ENCODE measurements around the gene ZAR1L.
"Not testable (repeated sequence)": the region's sequence is repeated elsewhere in the genome, so short reads cannot be mapped to it uniquely, and the experiment has no call there.

ZAR1L gene

GRCh38 chr13:32315238-32316027, at the start of gene ZAR1L, which contains the start of gene BRCA2:
Gene ZAR1L (minus strand): TSS chr13:32315363. CDS start chr13:32311925, 3,438 bp downstream.
Gene BRCA2 (plus strand): TSS chr13:32315508. CDS start chr13:32316461, 953 bp downstream.
- peak; percentile 96 for DNase-seq

- DNase-seq = peak; percentile 42
Measured at GRCh38 chr13:32362574-32362973, 47.4 kb upstream of the ZAR1L start.

DNA sequence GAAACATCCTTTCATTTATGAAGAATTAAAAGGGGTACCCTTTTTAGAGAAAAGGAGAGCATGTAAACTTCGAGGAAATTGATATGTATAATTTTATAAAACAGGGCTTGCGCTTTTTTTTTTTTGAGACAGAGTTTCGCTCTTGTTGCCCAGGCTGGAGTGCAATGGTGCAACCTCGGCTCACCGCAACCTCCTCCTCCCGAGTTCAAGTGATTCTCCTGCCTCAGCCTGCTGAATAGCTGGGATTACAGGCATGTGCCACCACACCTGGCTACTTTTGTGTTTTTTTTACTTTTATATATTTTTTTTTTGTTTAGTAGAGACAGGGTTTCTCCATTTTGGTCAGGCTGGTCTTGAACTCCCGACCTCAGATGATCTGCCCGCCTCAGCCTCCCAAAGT, 40.8 kb upstream of the ZAR1L start:
- not testable (repeated sequence) for DNase-seq

- no peak for DNase-seq
Measured at GRCh38 chr13:32354040-32354439, 38.9 kb upstream of the ZAR1L start.

- DNase-seq = not testable (repeated sequence)
Measured at GRCh38 chr13:32350839-32351441, 35.8 kb upstream of the ZAR1L start.

- DNase-seq = no peak
Measured at GRCh38 chr13:32347651-32348050, 32.5 kb upstream of the ZAR1L start.

DNA sequence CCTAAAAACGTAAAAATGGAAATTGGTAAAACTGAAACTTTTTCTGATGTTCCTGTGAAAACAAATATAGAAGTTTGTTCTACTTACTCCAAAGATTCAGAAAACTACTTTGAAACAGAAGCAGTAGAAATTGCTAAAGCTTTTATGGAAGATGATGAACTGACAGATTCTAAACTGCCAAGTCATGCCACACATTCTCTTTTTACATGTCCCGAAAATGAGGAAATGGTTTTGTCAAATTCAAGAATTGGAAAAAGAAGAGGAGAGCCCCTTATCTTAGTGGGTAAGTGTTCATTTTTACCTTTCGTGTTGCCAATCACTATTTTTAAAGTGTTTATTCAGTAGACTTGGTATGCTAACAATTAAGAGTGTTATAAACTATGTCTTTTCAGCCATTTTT, 25.8 kb upstream of the ZAR1L start:
- peak; percentile 71 for DNase-seq

DNA sequence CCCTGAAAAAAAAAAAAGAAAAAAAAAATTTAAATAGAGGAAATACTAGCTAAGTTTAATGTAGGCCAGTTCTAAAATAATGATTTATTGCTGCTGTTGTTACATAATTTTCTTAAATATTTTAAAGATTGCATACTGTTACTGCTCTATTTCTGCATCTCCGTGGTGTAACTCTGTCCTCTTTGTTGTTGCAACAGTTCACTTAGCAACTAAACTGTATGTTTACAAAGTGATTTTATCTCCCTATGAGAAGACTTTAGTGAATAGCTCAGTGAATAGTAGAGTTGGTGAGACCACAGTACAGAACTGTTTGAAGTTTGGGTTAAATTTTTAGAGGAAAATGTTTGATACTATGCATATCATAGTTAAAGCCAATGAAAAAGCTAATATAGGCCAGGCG, 19.5 kb upstream of the ZAR1L start:
- peak; percentile 76 for DNase-seq

GRCh38 chr13:32330441-32330840, 15.3 kb upstream of the ZAR1L start:
- DNase-seq = peak; percentile 70

DNA sequence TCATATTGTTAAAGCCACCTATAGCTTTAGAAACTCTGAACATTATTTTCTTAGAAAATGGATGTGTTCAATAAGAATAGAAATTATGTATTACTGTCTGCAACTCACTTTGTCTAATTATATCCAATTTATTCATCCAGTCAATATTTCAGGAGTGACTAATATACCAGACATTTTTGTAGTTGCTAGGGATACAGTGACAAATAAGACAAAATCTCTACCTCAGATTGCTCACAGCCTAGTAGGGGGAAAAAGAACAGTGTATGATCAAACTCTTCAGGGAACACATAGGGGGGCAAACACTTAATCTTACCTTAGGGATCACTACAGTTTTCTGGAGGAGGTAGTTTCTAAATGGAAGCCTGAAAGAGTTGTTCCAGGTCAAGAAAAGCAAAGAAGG, 8.7 kb upstream of the ZAR1L start:
- no peak for DNase-seq

DNA sequence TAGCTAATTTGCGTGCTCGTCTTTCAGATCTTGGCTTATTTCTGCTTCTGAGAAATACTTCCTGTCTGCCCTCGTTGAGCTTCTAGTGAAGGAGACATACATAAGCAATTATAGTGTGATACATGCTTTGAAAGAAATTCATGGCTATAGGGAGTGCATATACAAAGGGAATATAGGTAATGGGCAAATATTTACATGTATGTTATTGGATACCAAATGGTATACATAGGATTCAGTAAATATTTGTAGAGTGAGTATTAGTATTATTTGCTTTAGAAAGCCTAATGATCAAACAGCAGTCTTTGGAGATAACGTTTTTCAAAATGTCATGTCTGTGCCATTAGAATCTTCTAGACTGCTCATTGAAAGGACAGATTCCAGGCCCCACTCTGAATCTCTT, 5.4 kb upstream of the ZAR1L start:
- DNase-seq = no peak

DNA sequence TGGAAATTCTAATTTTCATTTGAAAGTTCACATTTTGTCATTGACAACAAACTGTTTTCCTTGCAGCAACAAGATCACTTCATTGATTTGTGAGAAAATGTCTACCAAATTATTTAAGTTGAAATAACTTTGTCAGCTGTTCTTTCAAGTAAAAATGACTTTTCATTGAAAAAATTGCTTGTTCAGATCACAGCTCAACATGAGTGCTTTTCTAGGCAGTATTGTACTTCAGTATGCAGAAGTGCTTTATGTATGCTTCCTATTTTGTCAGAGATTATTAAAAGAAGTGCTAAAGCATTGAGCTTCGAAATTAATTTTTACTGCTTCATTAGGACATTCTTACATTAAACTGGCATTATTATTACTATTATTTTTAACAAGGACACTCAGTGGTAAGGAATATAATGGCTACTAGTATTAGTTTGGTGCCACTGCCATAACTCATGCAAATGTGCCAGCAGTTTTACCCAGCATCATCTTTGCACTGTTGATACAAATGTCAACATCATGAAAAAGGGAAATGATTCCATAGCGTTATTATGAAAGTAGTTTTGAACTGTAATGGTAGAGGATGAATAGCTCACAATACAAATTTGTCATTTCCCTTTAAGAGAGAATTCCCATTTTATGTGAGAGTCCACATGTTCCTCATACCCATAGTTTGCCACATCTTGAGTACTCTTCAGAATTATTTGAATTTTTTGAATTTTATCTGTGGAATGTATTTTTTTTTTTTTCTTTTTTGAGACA, 2.7 kb upstream of the ZAR1L start:
- peak; percentile 88 for DNase-seq

DNA sequence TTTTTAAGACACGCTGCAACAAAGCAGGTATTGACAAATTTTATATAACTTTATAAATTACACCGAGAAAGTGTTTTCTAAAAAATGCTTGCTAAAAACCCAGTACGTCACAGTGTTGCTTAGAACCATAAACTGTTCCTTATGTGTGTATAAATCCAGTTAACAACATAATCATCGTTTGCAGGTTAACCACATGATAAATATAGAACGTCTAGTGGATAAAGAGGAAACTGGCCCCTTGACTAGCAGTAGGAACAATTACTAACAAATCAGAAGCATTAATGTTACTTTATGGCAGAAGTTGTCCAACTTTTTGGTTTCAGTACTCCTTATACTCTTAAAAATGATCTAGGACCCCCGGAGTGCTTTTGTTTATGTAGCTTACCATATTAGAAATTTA, 1.3 kb upstream of the ZAR1L start:
- peak; percentile 54 for DNase-seq

- no peak for DNase-seq
Measured at GRCh38 chr13:32316028-32316339, 821 bp upstream of the ZAR1L start.

GRCh38 chr13:32314271-32315237, 609 bp downstream of the ZAR1L start:
- peak; percentile 83 for DNase-seq

DNA sequence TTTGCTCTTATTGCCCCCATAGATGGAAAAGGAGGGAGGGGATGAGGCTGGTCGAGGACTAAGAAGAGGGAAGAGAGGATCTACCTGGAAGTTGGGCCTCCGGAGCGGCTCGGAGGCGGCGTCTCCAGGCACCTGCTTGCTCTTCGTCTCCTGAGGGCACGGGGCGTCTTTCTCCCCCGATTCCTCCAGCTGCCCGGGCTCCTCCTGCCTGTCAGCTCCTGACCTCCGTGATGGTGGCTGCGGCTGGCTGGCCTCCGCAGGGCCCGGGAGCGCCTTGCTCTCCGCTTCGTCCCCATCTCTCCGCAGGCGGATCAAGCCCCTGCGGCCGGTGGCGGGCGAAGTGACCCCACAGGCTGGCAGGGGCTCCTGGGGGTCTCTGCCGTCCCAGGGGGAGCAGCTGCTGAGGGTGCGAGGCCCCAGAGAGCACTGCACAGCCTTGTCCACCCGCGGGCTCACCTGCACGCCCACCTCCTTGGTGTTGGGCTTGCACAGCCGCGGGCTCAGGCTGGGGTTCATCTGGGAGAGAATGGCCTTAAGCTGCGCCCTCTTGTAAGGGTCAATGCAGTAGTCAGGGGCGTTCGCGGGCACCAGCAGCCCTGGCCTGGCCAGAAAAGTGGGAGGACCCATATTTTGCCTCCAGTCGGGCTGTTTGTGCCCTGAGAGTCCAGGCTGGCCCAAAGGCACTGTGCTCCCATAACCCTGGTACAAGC, 3.8 kb downstream of the ZAR1L start:
- DNase-seq = no peak

DNA sequence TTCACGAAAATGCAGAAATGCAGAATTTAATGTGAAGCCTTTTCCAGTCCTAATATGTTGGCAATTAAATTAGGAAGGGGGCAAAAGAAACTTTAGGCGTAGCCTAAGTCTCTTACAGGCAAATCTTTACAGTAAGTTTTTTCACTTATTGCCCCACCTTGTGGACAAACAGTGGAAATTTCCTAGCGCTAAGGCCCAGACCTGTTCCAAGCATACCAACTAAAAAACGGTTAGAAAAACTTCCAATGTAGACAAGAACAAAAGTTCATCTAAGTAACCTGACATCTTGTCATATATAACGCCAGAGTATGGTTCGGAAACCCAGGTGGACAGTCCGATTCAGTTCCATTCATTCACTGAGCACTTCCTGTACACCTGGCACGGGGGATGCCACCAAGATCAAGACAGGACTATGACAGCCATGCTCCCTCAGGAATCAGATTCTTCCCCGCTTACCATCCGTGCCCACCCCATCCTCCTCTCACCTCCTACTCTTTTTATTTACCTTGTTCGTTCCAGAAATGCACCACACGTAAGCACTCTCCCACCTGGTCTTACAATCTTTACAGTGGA, 4.9 kb downstream of the ZAR1L start:
- DNase-seq = peak; percentile 55

DNA sequence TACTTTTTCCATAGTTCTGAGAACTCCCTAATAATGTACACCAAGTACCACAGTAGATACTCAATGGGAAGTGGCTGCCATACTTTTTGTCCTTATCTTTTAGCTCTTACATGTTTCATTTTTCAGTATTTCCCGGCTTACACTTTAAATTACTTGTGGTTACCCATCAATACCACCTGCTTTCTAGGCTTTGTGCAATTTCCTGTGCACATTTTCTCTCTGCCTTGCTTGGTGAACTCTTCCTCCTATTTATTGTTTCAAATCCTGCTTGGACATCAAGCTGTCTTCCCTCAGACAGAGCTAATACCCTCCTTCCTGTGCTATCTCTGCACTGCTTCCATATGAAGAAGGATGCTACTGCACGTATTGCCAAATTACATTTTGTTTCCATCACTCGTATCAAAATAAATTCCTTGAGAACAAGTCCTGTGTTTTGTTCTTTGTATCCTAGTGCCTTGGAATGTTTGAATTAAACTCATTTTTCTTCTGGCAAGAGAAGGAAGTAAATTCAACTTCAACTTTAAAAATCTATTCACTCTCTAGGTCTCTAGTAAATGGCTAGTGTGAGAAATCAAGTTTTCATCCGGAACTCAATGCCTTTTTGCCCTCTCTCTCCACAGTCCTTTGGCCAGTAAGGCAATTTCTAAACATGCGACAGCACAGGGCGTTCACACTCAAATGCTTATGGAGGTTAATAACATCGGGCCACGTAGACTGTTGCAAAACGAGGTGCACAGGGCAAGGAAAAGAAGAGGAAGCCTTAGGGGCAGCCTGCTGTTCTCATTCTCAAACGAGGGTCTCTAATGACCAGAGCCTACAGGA, 5.6 kb downstream of the ZAR1L start:
- DNase-seq = peak; percentile 35

- DNase-seq = no peak
Measured at GRCh38 chr13:32305646-32306045, 9.5 kb downstream of the ZAR1L start.

DNA sequence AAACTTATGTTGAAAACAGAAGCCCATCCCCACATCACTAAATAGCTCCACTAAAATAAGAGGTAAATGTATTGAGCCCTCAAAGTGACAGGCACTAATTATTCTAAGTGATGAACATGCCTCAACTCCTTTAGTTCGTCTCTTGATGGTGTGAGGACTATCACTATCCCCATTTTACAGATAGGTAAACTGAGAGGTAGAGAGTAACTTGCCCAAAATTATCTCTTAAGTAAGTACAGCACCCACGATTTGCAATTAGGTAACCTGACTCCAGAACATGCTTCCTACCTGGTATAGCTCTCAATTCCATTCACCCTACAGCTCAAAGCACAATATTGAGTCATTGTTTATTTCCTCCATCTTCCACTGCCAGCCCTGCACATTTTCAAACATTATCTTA, 12.7 kb downstream of the ZAR1L start:
- no peak for DNase-seq

- no peak for DNase-seq
Measured at GRCh38 chr13:32300920-32301319, 14.2 kb downstream of the ZAR1L start.

Measured in inflammatory macrophage treated with lipopolysaccharide for 4 hours (primary cell).